ENCODE measurements around the gene GPRC5D.

GPRC5D gene

GRCh38 chr12:12939888-12940287 lies 12.1 kb downstream of the GPRC5D start:
- no peak for TF ChIP-seq CTCF (IDR thresholded peaks at IDR 0.05; ENCODE audit: borderline replicate concordance, insufficient read depth, low read depth, low read length)
- H3K4me3 ChIP-seq (ENCODE audit: low read depth, low read length) = no peak overlapping the region

GRCh38 chr12:12938541-12938940 lies 13.4 kb downstream of the GPRC5D start:
- no peak for TF ChIP-seq CTCF (IDR thresholded peaks at IDR 0.05; ENCODE audit: borderline replicate concordance, insufficient read depth, low read depth, low read length)
- no peak overlapping the region for H3K4me3 ChIP-seq (ENCODE audit: low read depth, low read length)

GRCh38 chr12:12936983-12937491 lies 14.9 kb downstream of the GPRC5D start:
- H3K4me3 ChIP-seq (ENCODE audit: low read depth, low read length) = no peak overlapping the region
- TF ChIP-seq CTCF (IDR thresholded peaks at IDR 0.05; ENCODE audit: borderline replicate concordance, insufficient read depth, low read depth, low read length) = no peak

- H3K4me3 ChIP-seq (ENCODE audit: low read depth, low read length) = no peak overlapping the region
- TF ChIP-seq CTCF (IDR thresholded peaks at IDR 0.05; ENCODE audit: borderline replicate concordance, insufficient read depth, low read depth, low read length) = no peak
Measured at GRCh38 chr12:12934556-12934955, 17.4 kb downstream of the GPRC5D start.

- H3K4me3 ChIP-seq (ENCODE audit: low read depth, low read length) = no peak overlapping the region
- TF ChIP-seq CTCF (IDR thresholded peaks at IDR 0.05; ENCODE audit: borderline replicate concordance, insufficient read depth, low read depth, low read length) = no peak
Measured at GRCh38 chr12:12933742-12934141, 18.2 kb downstream of the GPRC5D start.

- TF ChIP-seq CTCF (IDR thresholded peaks at IDR 0.05; ENCODE audit: borderline replicate concordance, insufficient read depth, low read depth, low read length) = no peak
Measured at GRCh38 chr12:12930633-12931219, 21.2 kb downstream of the GPRC5D start.

GRCh38 chr12:12929696-12930095 lies 22.3 kb downstream of the GPRC5D start:
- no peak for TF ChIP-seq CTCF (IDR thresholded peaks at IDR 0.05; ENCODE audit: borderline replicate concordance, insufficient read depth, low read depth, low read length)

More at GRCh38 chr12:12930633-12931219, 21.2 kb downstream of the GPRC5D start:
- H3K4me3 ChIP-seq (ENCODE audit: low read depth, low read length) = no peak overlapping the region

More at GRCh38 chr12:12929696-12930095, 22.3 kb downstream of the GPRC5D start:
- no peak overlapping the region for H3K4me3 ChIP-seq (ENCODE audit: low read depth, low read length)
